Heart right ventricle (tissue), 16 donors: ENCODE measurements around the gene SYNE1. TPM values are rescaled to one million over a fixed set of nuclear protein-coding genes. Genes with fewer than 3 reads are reported as not detected.
A peak's percentile ranks its signal among the peaks of the same experiment; 100 is the strongest.

Source experiments
- ATAC-seq, 8 donors: fragments of 200-7000 bp; cut with Tn5 transposase; one replicate each; pipeline ENCODE4 v1.9.1; 2020; ENCODE audit warnings: mild to moderate bottlenecking in 8 of 8, moderate library complexity in 8 of 8, moderate number of reproducible peaks in 1 of 8
- DNase-seq, 2 donors: peaks; one replicate each; pipeline ENCODE4 v3.0.0-alpha.2; 2020
- H3K27ac ChIP-seq, 10 donors: fragments of 200-600 bp; sonication (generic) in 2 of 10; one replicate each; pipeline versions ENCODE4 v1.5.0 to v1.8.0; 2020 to 2022; ENCODE audit warnings: mild to moderate bottlenecking in 3 of 10
- H3K27me3 ChIP-seq, 7 donors: fragments of 200-600 bp; one replicate each; pipeline ENCODE4 v1.8.0; 2021 to 2022; ENCODE audit warnings: mild to moderate bottlenecking in 2 of 7
- H3K36me3 ChIP-seq, 9 donors: fragments of 200-600 bp; sonication (generic) in 1 of 9; one replicate each; pipeline versions ENCODE4 v1.5.0 to v1.8.0; 2020 to 2022; ENCODE audit warnings: mild to moderate bottlenecking in 2 of 9
- H3K4me1 ChIP-seq, 9 donors: fragments of 200-600 bp; sonication (generic) in 1 of 9; one replicate each; pipeline versions ENCODE4 v1.5.0 to v1.8.0; 2020 to 2022; ENCODE audit warnings: mild to moderate bottlenecking in 4 of 9
- H3K4me3 ChIP-seq, 10 donors: fragments of 200-600 bp; sonication (generic) in 2 of 10; one replicate each; pipeline versions ENCODE4 v1.5.0 to v1.8.0; 2020 to 2022; ENCODE audit warnings: mild to moderate bottlenecking in 7 of 10, moderate library complexity in 2 of 10
- H3K9me3 ChIP-seq, 11 donors: fragments of 200-600 bp in 10 of 11; sonication (generic) in 2 of 11; one replicate each; pipeline versions ENCODE4 v1.5.0 to v1.8.0; 2013 to 2022; ENCODE audit warnings: mild to moderate bottlenecking in 2 of 11, control low read depth in 1 of 11, moderate library complexity in 1 of 11
- CTCF ChIP-seq, 9 donors: fragments of 200-600 bp; sonication (generic) in 2 of 9; IDR thresholded peaks; one replicate each; pipeline versions ENCODE4 v1.5.0 to v1.8.0; 2021 to 2022; ENCODE audit warnings: antibody characterized with exemption in 9 of 9, mild to moderate bottlenecking in 5 of 9, moderate library complexity in 1 of 9
- WGBS, 2 donors: extraction: QIAGEN DNeasy Blood & Tissue Kit; methylation state at CpG; one replicate each; pipeline ENCODE4 v1.1.7; 2013; ENCODE audit warnings: inconsistent platforms in 1 of 2; 5-methylcytosine and 5-hydroxymethylcytosine counted together
- intact Hi-C, 10 donors: fragments of 100-400 bp; cut with DNase I; formaldehyde crosslinking; loops; one replicate each; pipeline versions ENCODE4 v1.11.1 to v1.14.2; 2022
- polyA plus RNA-seq, 2 donors: library from polyadenylated mRNA; stranded (reverse); fragments of 200-250 nt; gene quantifications; one replicate each; pipeline ENCODE4 v1.2.3, GENCODE V29; 2013
- total RNA-seq, 10 donors: library from RNA; stranded (reverse); fragmentation: NEBNext Ultra II Directional in 3 of 10; extraction: Animal tissue kit (Norgen Biotek cat#: 25700) in 3 of 10; gene quantifications; one replicate each; pipeline versions ENCODE4 v1.2.1 to v1.2.4, GENCODE V29; 2021 to 2023
- donor health status: Arrhythmogenic right ventricular cardiomyopathy.
- donor health status: ischemic (EF 13 %, LVEDD 7.1; RV severe dilation, severe dysfunction).
- donor health status: healthy with polysubstance abuse.
- donor health status: DM: no; HTN: yes; CAD: no.
- donor health status: DM: no; HTN: no; CAD: no.
- donor health status: ischemic (EF 25% LVEDD 6.9; RV normal size, moderate dysfunction).
- donor health status: ischemic (EF 25% LVEDD 5.7; RV mildly dilated, moderate dysfunction).
- donor health status: healthy.
- donor health status: DM: yes; HTN: yes; CAD: no.
- donor health status: Ischemic cardiomyopathy.
- donor health status: ischemic (EF 35%, LVEDD 5.7; RV mildly dilated, moderate dysfunction).
- donor health status: nonischemic (EF 11% LVEDD 7.7; RV severe dilation, severe dysfunction).
- donor health status: DM: yes; HTN: yes; CAD: no.
- donor health status: PGD.
- donor health status: ischemic (EF 29% LVEDD 5.4; RV normal size, mild dysfunction).
- donor health status: nonischemic (EF 23%, LVEDD 6.1; RV moderate dilation, normal function).

The SYNE1 gene
- total and polyA plus RNA-seq, 12 donors, result 18.9 to 176 (median 126) TPM

GRCh38 chr6:152127432-152128165 is 509.6 kb downstream of the SYNE1 start:
- Histone ChIP-seq H3K27me3 (no peaks in the 10 kb centered on the region), H3K36me3 (peaks cover 0 to 99% (median 41%) of the 10 kb centered on the region in 9 donors), H3K9me3 (no peaks in the 10 kb centered on the region), H3K4me3 (no peak overlapping the region), H3K27ac (peak overlapping the region in 5 of 10 donors; percentile 0 to 38 (median 28)), H3K4me1 (peaks cover 4 to 53% (median 28%) of the 10 kb centered on the region in 9 donors)
- ATAC-seq, result no peak
- no peak for TF ChIP-seq CTCF (IDR thresholded peaks at IDR 0.05)
- no peak for DNase-seq
- WGBS, 2 donors, result 65 to 72% methylated on average over 8 of the region's 8 CpGs
- intact Hi-C loops, result loop anchor here in 7 of 10 donors (5.0 to 10.0 kb wide), 6 partner anchors 360 to 683 kb away; no protein-coding TSS in a partner anchor

GRCh38 chr6:152124429-152125074 is 512.6 kb downstream of the SYNE1 start:
- no peak overlapping the region for H3K4me3 ChIP-seq
- peak overlapping the region in 1 of 10 donors; percentile 16 for H3K27ac ChIP-seq
- no peaks in the 10 kb centered on the region for H3K9me3 ChIP-seq
- DNase-seq (no peak), ATAC-seq (peak in 6 of 8 donors; percentile 31 to 60 (median 49))
- H3K27me3 ChIP-seq, result no peaks in the 10 kb centered on the region
- TF ChIP-seq CTCF (IDR thresholded peaks at IDR 0.05), result peak; percentile 49 to 84 (median 77)
- intact Hi-C loops, result loop anchor here (2.0 to 10.0 kb wide), 9 partner anchors 352 to 680 kb away; no protein-coding TSS in a partner anchor
- peaks cover 0 to 45% (median 27%) of the 10 kb centered on the region in 9 donors for H3K4me1 ChIP-seq
- H3K36me3 ChIP-seq, result peaks cover 0 to 99% (median 42%) of the 10 kb centered on the region in 9 donors
- WGBS, 2 donors, result 50 to 59% methylated on average over 3 of the region's 3 CpGs

DNA sequence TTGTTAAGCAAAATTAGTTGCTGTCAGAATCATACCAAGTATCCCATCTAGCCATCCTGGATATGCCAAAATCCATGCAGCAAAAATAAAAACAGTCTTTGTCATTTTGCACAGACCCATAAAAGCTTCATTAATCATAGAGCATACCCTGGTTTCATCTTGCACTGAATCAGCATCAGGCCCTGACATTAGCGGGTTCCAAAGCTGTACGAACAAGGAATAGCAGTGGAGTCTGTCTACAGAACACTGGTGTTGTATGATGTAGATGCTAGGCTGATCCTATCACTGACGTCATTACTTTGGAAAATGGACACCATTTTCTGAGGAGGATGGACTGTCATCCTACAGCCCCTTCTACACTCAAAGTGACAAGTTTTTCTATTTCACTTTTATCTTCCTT is 514.1 kb downstream of the SYNE1 start:
- TF ChIP-seq CTCF (IDR thresholded peaks at IDR 0.05), result no peak
- no peaks in the 10 kb centered on the region for H3K27me3 ChIP-seq
- 81 to 89% methylated on average over 3 of the region's 3 CpGs for WGBS, 2 donors
- H3K4me3 ChIP-seq, result no peak overlapping the region
- peaks cover 0 to 93% (median 39%) of the 10 kb centered on the region in 9 donors for H3K36me3 ChIP-seq
- peaks cover 0 to 32% (median 20%) of the 10 kb centered on the region in 9 donors for H3K4me1 ChIP-seq
- H3K27ac ChIP-seq, result no peak overlapping the region
- intact Hi-C loops, result loop anchor here in 7 of 10 donors (5.0 to 10.0 kb wide), 7 partner anchors 351 to 678 kb away; no protein-coding TSS in a partner anchor
- DNase-seq (no peak), ATAC-seq (no peak)
- H3K9me3 ChIP-seq, result peaks cover 0 to 3% (median 0%) of the 10 kb centered on the region in 11 donors

GRCh38 chr6:152122434-152122833 is 514.7 kb downstream of the SYNE1 start:
- Histone ChIP-seq H3K27me3 (no peaks in the 10 kb centered on the region), H3K27ac (peak overlapping the region in 1 of 10 donors; percentile 28), H3K36me3 (peaks cover 0 to 87% (median 39%) of the 10 kb centered on the region in 9 donors), H3K4me1 (peaks cover 0 to 29% (median 15%) of the 10 kb centered on the region in 9 donors), H3K9me3 (peaks cover 0 to 4% (median 0%) of the 10 kb centered on the region in 11 donors), H3K4me3 (no peak overlapping the region)
- intact Hi-C loops, result loop anchor here in 7 of 10 donors (1.0 to 10.0 kb wide), 8 partner anchors 350 to 678 kb away; no protein-coding TSS in a partner anchor
- DNase-seq, result no peak
- peak in 2 of 8 donors; percentile 14 to 35 for ATAC-seq
- TF ChIP-seq CTCF (IDR thresholded peaks at IDR 0.05), result no peak
- WGBS, 2 donors, result 78 to 87% methylated on average over 12 of the region's 12 CpGs
